GM12801 (cell line): ENCODE results near the gene SASH1.

Experiments
- TF ChIP-seq, protein P1 (sequence below): IDR thresholded peaks from one replicate; pipeline ENCODE4 v1.5.1; 2011; ENCODE audit warnings: control low read depth; ENCODE audit not compliant: insufficient read length; ENCODE audit errors: extremely low read depth

SASH1 gene

DNA sequence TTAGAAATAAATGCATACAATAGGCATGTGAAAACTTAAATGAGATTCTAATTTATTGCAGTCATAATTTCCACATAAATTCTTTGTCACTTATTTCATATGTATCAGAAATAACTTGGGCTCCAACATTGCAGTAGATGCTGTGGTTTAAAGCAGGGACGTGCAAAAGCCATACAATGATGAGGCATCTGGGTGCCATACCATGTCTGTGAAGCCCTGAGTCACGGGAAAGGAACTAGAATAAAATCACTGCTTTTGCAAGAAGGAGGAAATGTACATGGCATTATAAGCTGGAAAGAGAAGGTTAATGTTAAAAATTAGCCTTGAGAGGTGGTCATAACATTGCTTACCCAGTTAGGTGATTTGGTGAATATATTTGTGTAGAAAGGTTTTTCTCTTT is 180.4 kb downstream of the SASH1 start:
- TF ChIP-seq, protein P1, sequence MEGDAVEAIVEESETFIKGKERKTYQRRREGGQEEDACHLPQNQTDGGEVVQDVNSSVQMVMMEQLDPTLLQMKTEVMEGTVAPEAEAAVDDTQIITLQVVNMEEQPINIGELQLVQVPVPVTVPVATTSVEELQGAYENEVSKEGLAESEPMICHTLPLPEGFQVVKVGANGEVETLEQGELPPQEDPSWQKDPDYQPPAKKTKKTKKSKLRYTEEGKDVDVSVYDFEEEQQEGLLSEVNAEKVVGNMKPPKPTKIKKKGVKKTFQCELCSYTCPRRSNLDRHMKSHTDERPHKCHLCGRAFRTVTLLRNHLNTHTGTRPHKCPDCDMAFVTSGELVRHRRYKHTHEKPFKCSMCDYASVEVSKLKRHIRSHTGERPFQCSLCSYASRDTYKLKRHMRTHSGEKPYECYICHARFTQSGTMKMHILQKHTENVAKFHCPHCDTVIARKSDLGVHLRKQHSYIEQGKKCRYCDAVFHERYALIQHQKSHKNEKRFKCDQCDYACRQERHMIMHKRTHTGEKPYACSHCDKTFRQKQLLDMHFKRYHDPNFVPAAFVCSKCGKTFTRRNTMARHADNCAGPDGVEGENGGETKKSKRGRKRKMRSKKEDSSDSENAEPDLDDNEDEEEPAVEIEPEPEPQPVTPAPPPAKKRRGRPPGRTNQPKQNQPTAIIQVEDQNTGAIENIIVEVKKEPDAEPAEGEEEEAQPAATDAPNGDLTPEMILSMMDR: no peak

DNA sequence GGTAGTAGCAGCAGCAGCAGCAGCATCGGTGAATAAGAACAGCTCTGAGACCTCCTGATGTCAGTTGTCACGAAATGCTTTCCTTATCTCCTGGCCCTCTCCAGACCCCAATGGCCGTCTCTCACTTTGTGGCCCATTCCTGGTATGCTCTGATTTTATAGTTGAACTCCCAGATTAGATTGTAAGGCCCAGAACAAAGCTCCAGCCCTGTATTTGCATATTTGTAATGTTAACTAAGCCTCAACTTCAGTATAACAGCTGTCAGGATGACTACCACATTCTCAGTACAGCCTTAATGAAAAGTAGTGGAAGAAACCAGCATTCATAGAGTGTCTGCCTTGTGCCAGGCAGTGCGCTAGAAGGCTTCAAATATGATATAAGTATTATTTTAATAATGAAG is 180.9 kb downstream of the SASH1 start:
- TF ChIP-seq, protein P1: no peak

DNA sequence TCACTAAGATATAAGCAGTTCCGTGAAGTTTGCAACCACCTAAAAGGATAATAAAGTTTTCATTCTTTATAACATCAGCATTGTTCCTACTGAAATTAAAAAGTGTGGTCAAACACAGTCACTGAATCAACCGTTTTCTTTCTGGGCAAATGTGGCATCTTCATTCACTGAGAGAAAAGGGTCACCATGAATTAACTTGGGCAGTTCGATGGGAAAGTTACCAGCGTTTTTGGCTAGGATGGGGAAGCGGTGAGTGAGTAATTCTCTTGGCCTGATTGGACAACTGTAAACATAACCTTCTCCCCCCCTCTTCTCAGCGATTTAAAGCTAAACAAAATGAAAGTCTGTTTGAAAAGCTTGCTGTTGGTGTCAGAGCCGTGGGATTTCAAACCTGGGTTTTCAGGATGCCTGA is 181.8 kb downstream of the SASH1 start:
- TF ChIP-seq, protein P1: no peak

DNA sequence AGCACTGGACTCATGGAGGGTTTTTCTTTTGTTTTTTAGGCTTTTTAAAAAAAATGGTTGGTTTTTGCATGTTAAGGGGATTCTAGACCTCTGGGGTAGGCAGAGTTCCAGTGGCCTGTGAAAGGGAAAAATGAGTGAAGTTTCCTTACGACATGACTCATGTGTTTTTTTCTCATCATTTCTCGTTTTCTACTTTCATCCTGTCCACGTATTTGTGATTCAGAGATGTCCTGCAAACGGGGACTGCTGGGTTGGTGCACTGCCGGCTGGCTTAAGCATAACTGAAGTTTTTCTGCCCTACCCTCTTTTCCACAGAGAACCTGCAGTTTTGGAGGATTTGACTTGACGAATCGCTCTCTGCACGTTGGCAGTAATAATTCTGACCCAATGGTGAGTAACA is 182.3 kb downstream of the SASH1 start:
- TF ChIP-seq, protein P1: no peak

DNA sequence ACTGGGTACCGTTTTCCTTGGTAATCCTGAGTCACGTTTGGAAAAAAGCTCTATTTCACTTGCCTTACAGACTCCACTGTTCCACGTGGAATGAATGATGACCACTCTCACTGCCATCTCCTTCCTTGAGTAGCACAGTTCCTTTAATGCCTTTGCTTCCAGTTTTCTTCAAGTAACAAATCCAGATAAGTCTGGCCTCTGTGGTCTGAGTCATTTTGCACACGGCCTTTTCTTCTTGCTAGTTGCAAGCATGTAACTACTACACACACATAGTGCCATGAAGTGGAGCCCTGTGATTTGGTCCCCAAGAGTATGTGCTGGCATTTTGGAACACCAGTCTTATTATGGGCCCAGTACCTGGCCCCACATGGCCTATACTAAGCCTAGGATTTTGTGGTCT is 182.8 kb downstream of the SASH1 start:
- TF ChIP-seq, protein P1: no peak

DNA sequence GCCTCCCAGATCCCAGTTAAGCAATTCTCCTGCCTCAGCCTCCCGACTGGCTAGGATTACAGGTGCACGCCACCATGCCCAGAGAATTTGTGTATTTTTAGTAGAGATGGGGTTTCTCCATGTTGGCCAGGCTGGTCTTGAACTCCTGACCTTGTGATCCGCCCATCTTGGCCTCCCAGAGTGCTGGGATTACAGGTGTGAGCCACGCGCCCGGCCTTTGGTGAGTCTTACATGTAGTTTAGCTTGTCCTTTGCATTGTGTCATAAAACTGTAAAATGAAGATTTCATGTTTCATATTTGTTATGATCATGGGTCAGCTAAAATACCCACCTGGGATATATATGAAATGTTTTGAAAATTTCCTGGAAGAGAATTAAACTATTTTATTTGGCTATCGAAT is 183.5 kb downstream of the SASH1 start:
- TF ChIP-seq, protein P1: no peak

DNA sequence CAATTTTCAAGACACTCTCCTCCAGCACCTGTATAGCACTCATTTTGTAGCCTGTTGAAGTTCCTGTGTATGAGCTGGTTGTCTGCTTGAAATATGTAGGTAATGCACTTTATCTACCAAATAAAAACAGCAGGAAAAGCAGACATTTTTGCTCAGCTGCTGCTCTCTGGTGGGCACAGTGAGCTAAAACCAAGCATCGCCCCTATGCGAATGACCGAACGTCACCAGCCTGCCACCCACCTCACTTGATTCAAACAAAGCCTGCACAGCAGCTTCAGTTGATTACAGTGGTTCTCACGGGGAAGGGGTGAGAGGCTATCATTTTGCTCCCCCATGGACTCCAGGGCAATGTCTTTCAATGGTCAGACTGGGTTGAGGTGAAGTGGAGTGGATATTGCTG is 185.7 kb downstream of the SASH1 start:
- TF ChIP-seq, protein P1: no peak

DNA sequence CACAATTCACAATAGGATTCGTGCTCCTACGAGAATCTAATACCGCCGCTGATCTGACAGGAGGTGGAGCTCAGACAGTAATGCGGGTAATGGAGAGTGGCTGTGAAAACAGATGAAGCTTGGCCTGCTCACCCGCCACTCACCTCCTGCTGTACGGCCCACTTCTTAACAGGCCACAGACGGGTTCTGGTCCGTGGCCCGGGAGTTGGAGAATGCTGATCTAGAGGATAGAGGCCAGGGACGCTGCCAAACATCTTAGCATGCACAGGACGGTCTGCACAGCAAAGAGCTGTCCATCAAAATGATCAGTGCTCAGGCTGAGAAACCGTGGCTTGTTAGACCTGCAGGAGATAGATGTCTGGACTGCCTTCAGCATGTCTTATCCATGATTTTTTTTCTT is 186.4 kb downstream of the SASH1 start:
- TF ChIP-seq, protein P1: no peak
